HG02870 (cell line): Measurements from ENCODE around the gene ARL17B.
"Not testable (repeated sequence)": the region's sequence is repeated elsewhere in the genome, so short reads cannot be mapped to it uniquely, and the experiment has no call there.

Source experiments
- ATAC-seq: cut with Tn5 transposase; IDR thresholded peaks from one replicate; pipeline ENCODE4 v1.9.1; 2021; ENCODE audit warnings: mild to moderate bottlenecking, moderate library complexity; ENCODE audit not compliant: unreplicated experiment

Gene ARL17B

DNA sequence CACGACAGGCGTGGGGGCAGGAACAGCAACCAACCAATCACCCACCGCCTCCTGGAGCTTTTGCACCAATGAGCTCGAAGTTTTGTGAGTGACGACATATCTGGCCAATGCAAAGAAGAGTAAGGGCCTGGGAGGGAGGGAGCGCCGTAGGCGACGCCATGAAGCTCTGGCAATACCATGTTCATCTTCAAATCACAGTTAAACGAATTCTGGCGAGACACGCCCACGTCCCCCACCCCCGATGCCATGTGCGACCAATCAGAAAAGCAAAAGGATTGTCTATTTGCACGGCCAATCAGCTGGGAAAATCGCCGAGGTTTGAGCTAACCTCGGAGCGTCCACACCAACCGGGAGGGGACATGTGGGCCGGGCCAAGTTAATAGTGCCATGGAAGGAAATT is at the start of gene ARL17B:
Gene ARL17B (minus strand): TSS at position 12 of the 400 bp plus-strand sequence. CDS start 3,369 bp downstream, outside the sequence.
- peak; percentile 96 for ATAC-seq

GRCh38 chr17:46409864-46410263 is 48.3 kb upstream of the ARL17B start:
- not testable (repeated sequence) for ATAC-seq

GRCh38 chr17:46407155-46407554 is 45.6 kb upstream of the ARL17B start:
- not testable (repeated sequence) for ATAC-seq

GRCh38 chr17:46401033-46401787 is 39.6 kb upstream of the ARL17B start:
- not testable (repeated sequence) for ATAC-seq

- ATAC-seq: not testable (repeated sequence)
These were observed 39.0 kb upstream of the ARL17B start for GRCh38 chr17:46400543-46400942.

- ATAC-seq: not testable (repeated sequence)
These were observed 38.4 kb upstream of the ARL17B start for GRCh38 chr17:46399993-46400392.

DNA sequence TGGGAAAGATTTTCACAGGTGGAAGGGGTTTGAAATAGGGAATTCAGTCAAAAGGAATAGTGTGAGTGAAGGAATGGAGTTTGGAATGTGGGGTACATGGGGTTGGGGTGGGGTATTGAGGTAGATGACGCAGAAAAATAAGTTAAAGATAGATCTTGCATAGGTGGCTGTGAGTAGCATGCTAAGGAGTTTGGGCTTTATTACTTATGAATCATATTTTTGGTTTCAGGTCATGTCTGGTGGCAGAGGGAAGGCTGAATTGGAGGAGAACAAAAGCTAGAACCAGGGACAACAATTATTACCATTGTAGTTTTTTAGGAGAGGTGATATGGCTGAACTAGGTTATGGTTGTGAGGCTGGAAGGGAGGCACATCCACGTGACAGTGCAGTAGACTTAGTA is 34.7 kb upstream of the ARL17B start:
- ATAC-seq: not testable (repeated sequence)

- ATAC-seq: not testable (repeated sequence)
These were observed 32.1 kb upstream of the ARL17B start for GRCh38 chr17:46393702-46394101.

- not testable (repeated sequence) for ATAC-seq
These were observed 23.9 kb upstream of the ARL17B start for GRCh38 chr17:46385491-46385890.

DNA sequence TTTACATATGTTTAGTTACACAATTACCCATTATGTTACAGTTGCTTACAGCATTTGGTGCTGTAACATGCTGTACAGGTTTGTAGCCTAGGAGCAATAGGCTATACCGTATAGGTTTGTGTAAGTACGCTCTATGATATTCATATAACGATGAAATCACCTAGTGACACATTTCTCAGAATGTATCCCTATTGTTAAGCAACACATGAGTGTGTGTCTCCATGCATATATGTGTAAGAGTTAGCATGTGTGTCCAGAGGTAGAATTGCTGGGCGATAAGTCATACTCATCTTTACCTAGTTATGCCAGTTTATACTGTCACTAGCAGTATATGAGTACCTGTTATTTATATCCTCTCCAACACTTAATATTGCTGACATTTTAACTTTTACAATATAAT is 21.6 kb upstream of the ARL17B start:
- not testable (repeated sequence) for ATAC-seq

DNA sequence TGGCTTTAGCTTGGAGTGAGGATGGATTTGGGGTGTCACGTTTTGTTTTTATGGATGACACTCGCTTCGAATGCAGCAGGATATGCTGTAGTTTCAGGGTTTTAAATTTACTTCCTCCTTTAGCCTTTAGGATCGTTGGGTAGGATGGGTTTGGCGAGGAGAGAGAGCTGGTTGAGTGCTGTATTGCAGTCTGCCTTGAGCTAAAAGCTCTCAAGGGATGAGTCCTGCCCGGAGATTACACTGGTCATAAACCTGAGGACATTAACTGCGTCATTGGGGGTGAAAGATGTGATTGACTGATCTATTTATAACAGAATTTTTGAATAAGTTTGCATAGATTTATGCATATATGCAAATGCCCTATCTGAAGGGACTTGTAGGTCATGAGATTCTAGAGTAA is 11.9 kb upstream of the ARL17B start:
- not testable (repeated sequence) for ATAC-seq

- ATAC-seq: peak; percentile 56
These were observed 11.0 kb upstream of the ARL17B start for GRCh38 chr17:46372236-46373229.

DNA sequence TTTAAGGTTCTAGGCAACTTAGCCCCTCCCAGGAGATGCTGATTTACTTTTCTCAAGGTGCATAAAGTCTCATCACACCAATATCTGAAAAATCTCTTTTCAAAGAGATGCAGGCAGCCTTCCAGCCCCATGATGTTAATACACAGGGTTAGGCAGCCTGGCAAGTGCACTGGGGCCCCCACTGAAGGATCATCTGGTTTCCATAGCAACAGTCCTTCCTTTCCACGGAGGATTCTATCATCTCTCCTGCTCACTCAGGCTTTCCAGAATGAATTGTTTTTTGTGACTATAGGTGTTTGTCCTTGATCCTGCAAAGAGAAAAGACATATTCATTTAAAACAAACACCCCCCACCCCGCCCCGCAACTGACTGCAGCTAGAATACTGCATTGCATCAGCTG is 6.0 kb upstream of the ARL17B start:
- ATAC-seq: not testable (repeated sequence)

GRCh38 chr17:46361145-46361735 is 326 bp downstream of the ARL17B start:
- peak; percentile 32 for ATAC-seq

GRCh38 chr17:46353856-46354255 is 7.7 kb downstream of the ARL17B start:
- ATAC-seq: not testable (repeated sequence)

DNA sequence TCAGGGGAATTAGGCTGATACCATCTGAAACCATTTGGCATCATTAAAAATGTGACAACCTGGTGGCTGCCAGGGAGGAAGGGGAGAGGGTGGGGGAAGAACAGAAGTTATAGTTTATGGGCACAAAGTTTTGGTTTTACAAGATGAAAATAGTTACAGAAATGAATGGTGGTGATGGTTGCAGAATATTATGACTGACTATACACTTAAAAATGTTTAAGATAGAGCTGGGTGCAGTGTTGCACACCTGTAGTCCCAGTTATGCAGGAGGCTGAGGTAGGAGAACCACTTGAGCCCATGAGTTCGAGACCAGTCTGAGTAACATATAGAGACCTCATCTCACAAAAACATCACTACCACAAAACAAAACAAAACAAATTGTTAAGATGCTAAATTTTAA is 12.5 kb downstream of the ARL17B start:
- ATAC-seq: not testable (repeated sequence)

DNA sequence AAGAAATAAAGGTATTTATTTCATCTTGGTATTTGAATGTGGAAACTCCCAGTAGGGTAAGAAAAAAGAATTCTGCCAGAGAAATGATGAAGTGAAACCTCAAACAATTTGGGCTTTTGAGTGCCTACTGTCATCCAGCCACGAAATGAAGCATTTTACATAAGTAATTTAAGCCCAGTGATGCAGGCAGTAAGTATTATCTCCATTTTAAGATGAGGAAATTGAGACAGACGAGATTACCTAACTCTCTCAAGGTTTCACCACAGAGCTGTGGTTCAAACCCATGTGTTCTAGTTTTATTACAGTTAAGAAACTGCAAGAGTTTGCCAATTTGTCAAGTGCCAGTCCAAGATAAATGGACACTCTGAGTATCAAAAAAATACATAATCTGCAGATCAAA is 13.2 kb downstream of the ARL17B start:
- ATAC-seq: not testable (repeated sequence)

DNA sequence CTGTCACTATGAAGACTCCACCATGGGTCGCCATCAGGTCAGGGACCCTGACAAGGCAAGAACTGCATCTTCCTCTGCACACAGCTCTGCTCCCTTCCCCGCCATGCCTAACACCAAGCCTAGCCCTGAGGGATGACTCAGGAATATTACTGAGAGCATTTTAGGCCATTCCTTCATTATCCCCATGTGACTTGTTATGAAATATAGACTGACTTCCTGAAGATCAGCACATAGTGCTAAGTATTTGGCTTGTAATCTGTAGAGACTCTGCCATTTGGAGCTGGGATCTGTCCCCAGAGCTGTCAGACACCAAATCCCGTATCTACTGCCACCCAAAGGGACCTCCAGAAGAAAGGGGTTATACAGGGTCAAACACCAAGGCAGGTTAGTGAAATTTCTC is 19.4 kb downstream of the ARL17B start:
- not testable (repeated sequence) for ATAC-seq

DNA sequence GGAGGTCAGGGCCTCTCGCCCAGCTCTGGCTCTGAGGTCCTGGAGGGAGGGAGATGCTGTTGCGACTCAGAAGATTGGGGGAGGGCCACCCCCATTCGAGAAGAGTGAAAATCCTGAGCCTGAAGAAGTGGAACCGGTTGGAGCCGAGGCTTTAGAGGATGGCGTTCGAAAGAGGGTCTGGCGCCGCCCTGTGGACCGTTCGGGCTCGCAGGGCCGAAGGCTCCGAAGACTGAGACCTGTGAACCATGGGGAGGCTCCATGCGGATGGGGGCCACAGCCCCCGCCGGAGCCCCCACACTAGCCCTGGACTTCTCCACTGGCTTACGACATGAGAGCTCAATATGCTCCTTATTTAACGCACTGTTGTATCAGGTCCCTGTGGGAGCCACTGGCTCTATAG is 20.3 kb downstream of the ARL17B start:
- ATAC-seq: not testable (repeated sequence)

DNA sequence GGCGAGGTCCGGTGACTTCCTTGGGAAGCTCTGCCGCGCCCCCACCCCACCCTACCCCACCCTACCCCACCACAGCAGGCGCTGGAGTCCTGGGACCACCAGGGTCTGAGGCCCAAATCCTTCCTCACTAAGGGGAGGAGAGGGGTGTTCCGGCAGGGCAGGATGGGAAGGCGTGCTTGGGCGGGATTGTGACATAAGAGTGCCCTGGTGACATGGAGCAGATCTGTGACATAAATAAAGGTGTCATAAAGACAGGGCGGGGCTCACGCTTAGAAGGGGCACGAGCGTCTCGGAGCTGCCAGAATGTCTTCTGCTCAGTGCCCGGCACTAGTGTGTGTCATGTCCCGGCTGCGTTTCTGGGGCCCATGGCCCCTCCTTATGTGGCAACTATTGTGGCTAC is 66.7 kb downstream of the ARL17B start, which contains the start of gene LRRC37A:
Gene LRRC37A (plus strand): TSS at position 301 of the 400 bp plus-strand sequence. CDS start 3 bp downstream, at position 304.
- ATAC-seq: not testable (repeated sequence)

GRCh38 chr17:46291618-46292017 is 69.9 kb downstream of the ARL17B start:
- ATAC-seq: not testable (repeated sequence)
